HG03108 (cell line): Measurements from ENCODE around the gene CPLX3.

ENCODE experiments used
- ATAC-seq: cut with Tn5 transposase; IDR thresholded peaks from one replicate; pipeline ENCODE4 v1.9.1; 2021; ENCODE audit warnings: moderate library complexity; ENCODE audit not compliant: unreplicated experiment

Gene CPLX3

GRCh38 chr15:74843891-74844299, 17.5 kb downstream of the CPLX3 start:
- ATAC-seq: no peak

- ATAC-seq: no peak
Observed at GRCh38 chr15:74844319-74845207, 18.1 kb downstream of the CPLX3 start.

- ATAC-seq: no peak
Observed at GRCh38 chr15:74845208-74845568, 18.8 kb downstream of the CPLX3 start.

- no peak for ATAC-seq
Observed at GRCh38 chr15:74845581-74845980, 19.2 kb downstream of the CPLX3 start.

- no peak for ATAC-seq
Observed at GRCh38 chr15:74847432-74847831, 21.0 kb downstream of the CPLX3 start.

GRCh38 chr15:74850393-74850792, 24.0 kb downstream of the CPLX3 start:
- ATAC-seq: no peak

- ATAC-seq: no peak
Observed at GRCh38 chr15:74851960-74852359, 25.5 kb downstream of the CPLX3 start.

GRCh38 chr15:74854453-74855022, 28.1 kb downstream of the CPLX3 start:
- ATAC-seq: no peak

GRCh38 chr15:74855857-74856256, 29.4 kb downstream of the CPLX3 start:
- no peak for ATAC-seq

GRCh38 chr15:74856537-74856936, 30.1 kb downstream of the CPLX3 start:
- no peak for ATAC-seq

GRCh38 chr15:74857082-74857655, 30.7 kb downstream of the CPLX3 start:
- peak; percentile 80 for ATAC-seq

- no peak for ATAC-seq
Observed at GRCh38 chr15:74857671-74858368, 31.4 kb downstream of the CPLX3 start.

GRCh38 chr15:74858369-74858740, 31.9 kb downstream of the CPLX3 start:
- ATAC-seq: no peak

- no peak for ATAC-seq
Observed at GRCh38 chr15:74863239-74864056, 37.0 kb downstream of the CPLX3 start.

- ATAC-seq: no peak
Observed at GRCh38 chr15:74864296-74864695, 37.9 kb downstream of the CPLX3 start.

GRCh38 chr15:74865316-74865715, 38.9 kb downstream of the CPLX3 start:
- no peak for ATAC-seq

- no peak for ATAC-seq
Observed at GRCh38 chr15:74866090-74866489, 39.7 kb downstream of the CPLX3 start.

GRCh38 chr15:74867466-74868038, 41.1 kb downstream of the CPLX3 start:
- no peak for ATAC-seq

- ATAC-seq: no peak
Observed at GRCh38 chr15:74868059-74868458, 41.6 kb downstream of the CPLX3 start.

- no peak for ATAC-seq
Observed at GRCh38 chr15:74869372-74869725, 42.9 kb downstream of the CPLX3 start.
